NCI-H2029 (cell line): ENCODE results near the gene CEND1.

Source experiments
- DNase-seq: peaks from one replicate; lab custom pipeline; 2025; lab: John Stamatoyannopoulos, UW

CEND1 gene

DNA sequence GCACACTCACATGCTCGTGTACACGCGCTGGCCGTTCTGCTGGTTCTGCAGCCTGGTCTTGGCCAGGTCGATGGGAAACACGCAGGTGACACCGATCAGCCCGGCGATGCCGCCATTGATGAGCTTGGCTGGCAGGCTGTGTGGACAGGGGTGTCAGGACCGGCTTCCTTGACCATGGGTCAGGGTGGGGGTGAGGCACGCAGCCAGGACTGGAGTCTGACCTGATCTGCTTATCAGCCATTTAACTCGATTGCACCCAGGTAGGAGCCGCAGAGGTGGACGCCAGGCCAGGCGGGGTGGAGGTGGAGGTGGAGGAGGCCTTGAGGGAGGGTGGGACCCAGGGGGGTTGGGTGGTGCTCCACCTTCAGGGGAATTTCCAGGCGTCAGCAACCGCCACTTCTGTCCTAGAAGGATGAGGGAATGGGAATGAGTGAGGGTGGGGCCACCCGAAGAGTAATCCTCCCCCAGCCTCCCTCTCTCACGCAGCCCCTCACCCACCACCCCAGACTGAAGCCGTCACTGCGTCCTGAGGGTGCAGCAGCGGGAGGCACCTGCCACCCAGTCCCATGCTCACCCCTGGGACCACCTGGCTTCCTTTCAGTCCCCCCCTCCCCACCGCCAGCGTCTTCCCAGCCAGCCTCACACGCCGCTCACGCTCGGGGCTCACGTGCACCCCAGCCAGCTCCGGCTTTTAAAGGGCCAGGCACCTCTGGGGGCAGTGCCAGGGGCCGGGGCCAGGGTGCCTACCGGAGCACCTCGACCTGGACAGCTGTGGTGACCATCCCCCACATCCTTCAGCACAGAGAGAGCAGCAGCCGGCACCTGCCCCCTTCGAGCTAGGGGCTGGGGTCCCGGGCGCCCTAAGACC lies 5.1 kb upstream of the CEND1 start:
- no peak for DNase-seq

- no peak for DNase-seq
Measured at GRCh38 chr11:794013-794765, 4.3 kb upstream of the CEND1 start.

- no peak for DNase-seq
Measured at GRCh38 chr11:793556-793955, 3.7 kb upstream of the CEND1 start.

DNA sequence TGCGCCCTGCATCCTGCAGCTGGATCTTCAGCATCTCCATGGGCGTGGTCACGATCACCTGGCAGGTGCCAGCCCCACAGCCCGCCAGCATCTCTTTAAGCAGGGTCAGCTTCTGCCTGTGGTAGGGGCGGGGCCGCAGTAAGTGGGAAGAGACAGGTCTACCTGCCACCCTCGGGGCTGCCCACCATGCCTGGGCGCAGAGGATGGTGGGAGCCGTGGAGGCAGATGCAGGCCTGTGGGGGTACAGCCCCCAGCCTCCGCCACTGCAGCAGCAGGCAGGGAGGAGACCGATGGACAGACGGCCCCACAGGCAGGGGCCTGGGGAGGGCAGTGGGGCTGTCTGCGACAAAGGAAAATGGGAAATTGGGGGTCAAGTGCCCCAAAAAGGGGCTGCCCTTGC lies 3.0 kb upstream of the CEND1 start:
- DNase-seq, result no peak

GRCh38 chr11:792535-792821 lies 2.6 kb upstream of the CEND1 start:
- no peak for DNase-seq

GRCh38 chr11:791658-792534 lies 2.0 kb upstream of the CEND1 start:
- no peak for DNase-seq

GRCh38 chr11:790721-791564 lies 1.1 kb upstream of the CEND1 start:
- DNase-seq, result no peak

DNA sequence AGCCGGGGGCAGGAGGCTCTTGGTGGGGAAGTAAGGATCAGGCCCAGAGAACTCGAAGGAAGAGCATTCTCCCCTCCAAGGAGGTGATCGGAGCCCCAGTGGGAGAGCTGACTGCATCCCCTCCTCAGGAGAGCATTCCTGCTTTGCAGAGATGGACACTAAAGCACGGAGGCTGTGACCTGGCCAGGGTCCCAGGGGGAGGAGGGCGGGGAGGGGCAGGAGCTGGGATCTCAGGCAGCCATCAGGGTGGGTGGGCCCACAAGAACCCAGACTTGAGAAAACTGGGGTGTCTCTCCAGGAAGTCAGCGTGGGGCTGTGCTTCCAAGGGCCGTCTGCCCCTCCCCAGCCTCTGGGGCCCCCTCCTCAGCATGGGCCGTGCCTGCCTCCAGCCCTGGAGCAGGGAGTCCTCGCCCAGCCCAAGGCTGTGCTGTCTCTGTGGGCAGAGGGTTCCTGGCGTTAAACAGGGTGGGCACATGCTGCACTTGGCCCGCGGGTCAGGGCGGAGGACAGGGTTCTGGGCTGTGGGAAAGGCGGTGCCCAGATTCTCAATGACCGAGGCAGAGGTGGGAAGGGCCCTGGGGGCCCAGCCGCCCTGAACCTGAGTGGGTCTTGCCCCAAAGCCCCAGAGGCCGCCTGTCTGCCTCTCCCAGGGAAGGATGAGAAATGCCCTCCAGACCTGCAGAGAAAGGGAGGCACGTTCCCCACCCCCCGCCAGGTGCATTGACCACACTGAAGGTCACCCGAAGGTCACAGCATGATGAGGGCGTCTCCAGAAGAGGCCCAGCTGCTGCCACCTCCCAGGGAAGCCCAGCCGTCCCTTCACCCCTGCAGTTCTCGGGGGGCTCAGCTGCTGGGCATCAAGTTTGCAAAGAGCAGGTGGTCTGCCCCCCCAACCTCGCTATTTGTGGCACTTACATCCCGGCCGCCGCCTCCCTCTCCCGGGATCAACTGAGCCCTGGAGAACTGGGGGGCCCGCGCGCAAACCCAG lies 643 bp downstream of the CEND1 start:
- DNase-seq, result no peak

DNA sequence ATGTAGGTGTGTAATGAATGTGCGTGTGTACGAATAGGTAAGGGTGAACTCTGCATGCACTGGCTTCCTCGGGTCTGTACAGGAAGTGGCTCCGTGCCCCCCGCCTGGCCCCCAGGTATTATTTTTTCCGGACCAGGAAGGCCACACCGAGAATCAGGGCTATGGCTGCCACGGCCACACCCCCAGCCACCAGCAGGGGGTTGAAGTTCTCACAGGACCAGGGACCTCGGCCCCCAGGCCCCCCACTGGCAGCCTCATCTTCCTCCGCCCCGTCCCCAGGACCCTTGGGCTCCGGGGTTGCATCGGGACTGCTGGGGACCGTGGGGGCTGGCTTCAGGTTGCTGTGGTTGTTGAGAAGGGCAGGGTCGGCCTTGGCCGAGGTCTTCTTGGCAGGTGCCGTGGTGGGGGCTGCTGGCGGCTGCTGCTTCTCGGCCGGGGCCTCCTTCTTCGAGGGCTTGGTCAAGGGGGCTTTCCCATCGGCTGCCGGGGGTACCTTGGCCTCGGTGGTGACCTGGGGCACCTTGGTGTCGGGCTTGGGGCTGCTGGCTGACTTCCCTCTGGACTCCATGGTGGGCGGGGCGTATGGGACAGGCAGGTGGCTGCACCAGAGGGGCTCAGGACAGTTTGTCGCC lies 1.8 kb downstream of the CEND1 start:
- DNase-seq, result no peak

- DNase-seq, result no peak
Measured at GRCh38 chr11:787084-787675, 2.7 kb downstream of the CEND1 start.

DNA sequence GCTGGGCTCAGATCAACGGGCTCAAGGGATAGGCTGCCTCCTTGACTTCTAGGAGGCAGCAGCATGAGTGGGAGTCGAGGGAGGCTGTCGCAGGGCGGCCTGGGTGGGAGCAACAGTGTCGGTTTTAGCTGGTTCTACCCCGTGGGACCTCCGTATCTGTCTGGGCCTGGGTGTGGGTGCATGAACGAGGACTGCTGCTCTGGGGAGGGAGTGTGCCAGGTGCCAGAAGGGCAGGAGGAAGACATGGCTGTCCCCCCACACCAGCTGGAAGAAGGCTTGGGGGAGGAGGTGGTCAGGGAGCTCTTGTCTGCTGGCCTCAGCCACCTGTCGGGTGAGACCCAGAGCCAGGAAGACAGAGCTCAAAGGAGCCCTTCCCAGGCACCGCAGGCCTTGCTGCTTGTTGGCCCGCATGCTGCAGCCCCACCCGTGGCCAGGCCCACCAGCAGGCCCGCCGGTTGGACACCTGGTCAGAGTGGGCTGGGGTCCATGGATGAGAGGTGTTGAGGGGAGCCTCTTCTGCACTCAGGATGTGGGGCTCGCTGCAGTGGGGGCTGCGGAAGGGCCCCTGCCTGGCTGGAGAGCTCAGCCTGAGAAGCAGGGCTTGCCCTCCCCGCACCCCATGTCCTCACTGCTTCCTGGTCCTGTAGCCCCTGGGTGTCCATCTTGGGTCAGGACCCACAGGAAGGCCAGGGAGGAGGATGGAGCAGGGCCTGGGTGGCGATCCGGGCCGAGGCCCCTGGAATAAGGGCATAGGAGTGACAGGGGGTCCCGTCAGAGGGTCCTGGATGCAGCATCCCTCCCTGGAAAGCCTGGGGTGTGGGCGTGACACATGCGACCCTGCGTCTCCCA lies 3.4 kb downstream of the CEND1 start:
- DNase-seq, result no peak

DNA sequence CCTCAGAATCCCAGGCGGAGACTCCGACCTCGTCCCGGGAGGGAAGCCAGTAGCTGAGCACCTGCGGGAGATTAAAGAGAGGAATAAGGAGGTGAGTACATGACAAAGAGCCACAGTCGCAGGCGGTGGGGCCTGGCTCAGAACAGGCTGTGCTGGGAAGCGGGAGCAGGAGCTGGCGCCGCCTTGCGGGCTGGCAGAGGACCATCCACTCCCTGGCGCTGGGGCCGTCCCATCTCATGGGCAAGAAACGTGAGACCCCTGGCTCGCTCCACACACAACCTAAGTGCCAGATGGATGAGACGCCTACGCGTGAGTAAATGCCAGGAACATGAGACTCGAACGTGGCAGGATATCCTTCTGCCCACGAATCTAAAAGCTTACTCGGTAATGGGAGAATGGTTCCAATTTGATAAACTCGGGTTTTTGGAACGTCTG lies 6.3 kb downstream of the CEND1 start:
- DNase-seq, result peak; percentile 90

DNA sequence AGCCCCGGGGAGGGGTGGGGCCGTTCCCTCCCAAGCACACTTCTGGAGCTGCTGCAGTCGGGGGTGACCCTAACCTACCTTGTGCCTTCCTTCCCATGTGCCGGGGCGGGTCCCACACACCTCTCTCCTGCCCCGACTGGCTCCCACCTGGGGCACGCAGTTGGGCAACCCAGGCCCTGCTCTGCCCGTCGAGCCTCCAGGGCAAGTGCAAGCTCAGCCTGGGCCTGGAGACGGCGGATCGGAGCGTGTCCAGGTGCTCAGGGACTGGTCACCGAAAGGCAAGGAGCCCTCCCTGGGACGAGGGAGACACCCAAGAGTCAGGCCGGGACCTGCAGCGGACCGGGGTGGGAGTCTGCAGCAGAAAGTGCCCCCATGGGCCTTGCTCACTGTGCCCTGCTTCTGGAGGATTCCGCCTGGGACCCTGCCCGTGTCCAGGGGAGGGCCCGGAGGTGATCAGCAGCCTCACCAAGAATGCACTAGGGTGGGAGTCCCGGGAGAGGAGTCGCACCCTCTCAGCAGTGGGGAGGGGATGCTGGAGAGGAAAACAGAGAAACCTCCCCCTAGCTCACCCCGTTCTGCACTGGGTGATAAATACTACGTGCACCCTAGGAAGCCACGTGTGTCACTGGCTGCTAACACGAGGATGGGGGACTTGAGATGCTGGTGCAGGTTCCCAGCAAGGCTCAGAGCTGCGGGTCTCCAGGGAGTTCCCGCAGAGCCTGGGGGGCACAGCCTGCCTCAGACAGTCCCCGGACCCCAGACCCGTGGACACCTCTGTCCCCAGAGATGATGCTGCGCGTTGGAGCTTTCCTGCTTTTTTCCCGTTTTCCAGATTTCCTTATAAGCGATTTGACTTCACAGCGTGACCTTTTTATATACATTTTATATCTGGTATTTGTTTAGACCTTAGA lies 7.4 kb downstream of the CEND1 start:
- DNase-seq, result no peak

DNA sequence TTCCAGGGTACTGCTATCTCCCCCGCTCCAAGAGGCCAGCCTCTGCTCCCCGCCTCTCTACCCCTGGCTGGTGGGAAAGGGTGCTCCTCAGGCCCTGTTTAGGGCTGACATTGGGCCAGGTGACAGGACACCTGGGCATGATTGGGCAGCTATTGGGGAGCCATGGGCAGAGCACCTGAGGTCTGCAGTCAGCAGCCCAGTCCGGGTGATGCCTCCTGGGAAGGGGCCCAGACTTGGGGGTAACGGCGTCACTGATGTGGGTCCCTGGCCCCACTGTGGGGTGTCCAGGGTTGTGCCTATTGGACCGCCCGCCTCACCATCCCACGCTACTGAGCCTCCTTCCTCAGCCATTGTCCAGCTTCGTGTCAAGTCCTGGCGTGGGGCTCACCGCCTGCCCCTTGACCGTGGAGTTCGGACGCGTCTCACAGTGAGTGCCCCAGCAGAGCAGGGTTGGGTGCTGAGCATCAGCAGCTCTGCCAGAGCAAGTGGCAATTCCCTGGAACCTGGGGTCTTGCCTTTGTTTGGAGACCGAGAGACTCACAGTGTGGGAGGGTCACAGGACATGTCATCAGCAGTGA lies 9.8 kb downstream of the CEND1 start:
- DNase-seq, result no peak

DNA sequence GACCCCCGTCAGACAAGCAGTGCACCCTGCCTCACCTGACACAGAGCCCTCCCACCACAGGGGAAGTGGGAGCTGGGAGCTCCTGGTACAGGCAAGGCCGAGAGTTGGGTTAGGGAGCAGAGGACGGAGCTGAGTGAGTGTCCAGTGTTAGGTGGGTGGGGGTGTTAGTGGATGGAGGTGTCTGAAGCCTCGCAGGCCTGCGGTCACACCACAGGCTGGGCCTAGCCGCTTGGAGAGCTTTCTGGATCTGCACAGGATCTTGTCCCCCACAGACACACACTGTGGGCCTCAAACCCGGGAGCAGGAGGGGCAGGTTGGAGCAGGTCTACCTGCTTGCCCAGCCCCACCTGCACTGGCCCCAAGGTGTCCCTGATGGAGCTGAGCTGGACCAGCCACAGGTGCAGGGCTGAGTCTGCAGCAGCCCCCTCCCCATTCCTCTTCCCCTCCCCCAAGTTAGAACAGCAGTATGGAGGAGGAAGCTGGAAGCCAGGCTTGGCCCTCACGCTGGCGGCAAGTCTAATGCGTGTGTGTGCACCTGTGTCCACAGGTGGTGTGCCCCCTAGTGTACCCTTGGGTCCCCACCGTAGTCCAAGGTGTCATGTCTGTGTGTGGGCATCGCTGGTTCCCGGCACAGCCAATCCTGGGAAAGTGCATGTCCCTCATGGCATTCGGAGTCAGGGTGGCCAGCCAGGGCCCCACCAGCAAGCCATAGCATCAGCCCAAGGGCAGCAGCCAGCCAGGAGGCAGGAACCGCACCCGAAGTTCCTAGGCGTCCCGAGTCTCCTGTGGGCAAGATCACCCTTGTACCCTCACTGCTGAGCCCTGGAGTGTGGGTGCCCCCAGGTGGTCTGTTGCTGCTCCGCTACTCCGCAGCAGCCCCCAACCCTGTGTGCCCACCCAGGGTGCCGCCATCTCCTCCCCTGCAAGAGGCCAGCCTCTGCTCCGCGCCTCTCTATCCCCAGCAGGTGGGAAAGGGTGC lies 10.6 kb downstream of the CEND1 start:
- DNase-seq, result no peak
